IMR-90 (cell line): ENCODE data around the gene XPR1.

Experiments
- CTCF ChIP-seq: conservative IDR thresholded peaks from 2 replicates; pipeline ENCODE4 v1.5.1; 2012; ENCODE audit warnings: mild to moderate bottlenecking, low read depth, low read length, improper control_type of control experiment
- RCOR1 ChIP-seq: IDR thresholded peaks from 2 replicates; pipeline ENCODE4 v1.6.1; 2012; ENCODE audit warnings: mild to moderate bottlenecking, low read length, improper control_type of control experiment; ENCODE audit not compliant: insufficient replicate concordance

- TF ChIP-seq CTCF (no peak), RCOR1 (no peak)
Observed at GRCh38 chr1:180923021-180923841, 291.4 kb downstream of the XPR1 start.
